ENCODE measurements around the gene HSPA8.

GRCh38 chr11:123080015-123080414, 18.1 kb upstream of the HSPA8 start:
- TF ChIP-seq CTCF (IDR thresholded peaks at IDR 0.05; ENCODE audit: low read depth, low read length, poor library complexity, severe bottlenecking) (no peak), EZH2phosphoT487 (IDR thresholded peaks at IDR 0.05; ENCODE audit: borderline replicate concordance, low read length) (no peak)
